Measurements from ENCODE around the gene PHF3.

- TF ChIP-seq POLR2AphosphoS5 (IDR thresholded peaks at IDR 0.05; ENCODE audit: low read depth, low read length) (no peak), POLR2A (IDR thresholded peaks at IDR 0.05; ENCODE audit: low read depth, low read length) (no peak)
Observed at GRCh38 chr6:63630466-63630865, 5.1 kb upstream of the PHF3 start.

Measured in GM12892 (cell line).